NCI-H2227 (cell line): ENCODE results near the gene ST3GAL5.
A peak's percentile ranks its signal among the peaks of the same experiment; 100 is the strongest.
"Not testable (repeated sequence)": the region's sequence is repeated elsewhere in the genome, so short reads cannot be mapped to it uniquely, and the experiment has no call there.

ENCODE experiments used
- DNase-seq: peaks from one replicate; lab custom pipeline; 2025; ENCODE audit not compliant: unreplicated experiment; lab: John Stamatoyannopoulos, UW

ST3GAL5 gene

DNA sequence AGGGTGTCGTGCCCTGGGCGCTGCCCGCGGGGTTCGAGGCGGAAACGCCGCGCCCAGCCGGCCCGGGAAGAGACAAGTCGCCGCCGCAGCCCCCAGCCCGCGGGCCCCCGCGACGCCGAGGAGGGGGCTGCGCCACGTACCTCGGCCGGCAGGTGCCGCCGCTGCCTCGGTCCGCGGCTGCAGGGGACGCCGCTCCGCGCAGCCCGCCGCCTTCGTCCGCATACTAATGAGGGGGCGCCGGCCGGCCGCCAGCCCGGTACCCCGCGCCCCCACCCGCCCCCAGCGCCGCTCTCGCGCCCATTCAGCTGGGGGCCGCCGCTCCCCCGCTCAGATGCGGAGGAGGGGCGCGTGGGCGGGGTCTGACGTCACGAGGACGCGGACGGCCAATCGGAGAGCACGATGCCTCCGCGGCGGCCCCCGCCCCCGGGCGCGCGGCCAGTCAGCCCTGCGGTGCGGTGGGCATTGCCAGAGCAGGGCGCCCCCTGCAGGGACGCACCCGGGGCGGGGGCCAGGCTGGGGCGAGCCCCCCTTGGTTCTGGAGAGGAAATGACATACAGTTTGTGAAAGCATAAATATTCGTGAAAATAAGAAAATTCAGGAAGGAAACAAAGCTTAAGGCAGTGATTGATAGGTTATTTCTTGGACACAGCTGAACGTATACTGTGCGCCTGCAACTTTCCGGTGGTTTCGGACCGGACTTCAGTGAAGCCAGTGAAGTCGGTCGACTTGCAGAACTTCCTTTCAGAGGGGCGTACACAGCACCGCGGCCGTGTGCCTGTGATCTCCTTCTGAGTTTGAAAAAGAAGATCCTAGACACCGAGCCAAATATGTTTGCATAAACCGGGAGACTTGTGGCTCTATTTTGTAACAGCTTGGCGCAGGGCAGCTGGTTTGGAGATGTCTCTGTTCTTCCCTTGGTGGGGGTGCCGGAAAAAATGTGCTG, at the start of gene ST3GAL5:
Gene ST3GAL5 (minus strand): TSS at position 307 of the 943 bp plus-strand sequence. CDS start 85 bp downstream, at position 222.
- peak; percentile 94 for DNase-seq

GRCh38 chr2:85938456-85938855, 49.7 kb upstream of the ST3GAL5 start:
- DNase-seq = no peak

DNA sequence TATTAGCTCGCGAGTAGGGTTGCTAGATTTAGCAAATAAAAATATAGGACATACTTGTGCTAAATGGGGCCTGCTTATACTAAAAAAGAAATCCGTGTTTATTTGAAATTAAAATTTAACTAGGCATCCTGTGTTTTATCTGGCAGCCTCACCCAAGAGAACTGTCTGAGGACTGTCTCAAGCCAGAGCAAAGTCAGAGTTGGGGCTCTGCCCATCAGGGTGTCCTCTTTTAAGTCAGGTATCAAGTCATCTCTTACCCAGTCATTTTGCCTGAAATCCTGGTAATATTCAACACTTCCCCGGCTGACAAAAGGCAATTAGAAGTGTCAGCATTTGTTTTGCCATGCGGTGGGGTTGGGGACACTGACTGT, 48.3 kb upstream of the ST3GAL5 start:
- no peak for DNase-seq

DNA sequence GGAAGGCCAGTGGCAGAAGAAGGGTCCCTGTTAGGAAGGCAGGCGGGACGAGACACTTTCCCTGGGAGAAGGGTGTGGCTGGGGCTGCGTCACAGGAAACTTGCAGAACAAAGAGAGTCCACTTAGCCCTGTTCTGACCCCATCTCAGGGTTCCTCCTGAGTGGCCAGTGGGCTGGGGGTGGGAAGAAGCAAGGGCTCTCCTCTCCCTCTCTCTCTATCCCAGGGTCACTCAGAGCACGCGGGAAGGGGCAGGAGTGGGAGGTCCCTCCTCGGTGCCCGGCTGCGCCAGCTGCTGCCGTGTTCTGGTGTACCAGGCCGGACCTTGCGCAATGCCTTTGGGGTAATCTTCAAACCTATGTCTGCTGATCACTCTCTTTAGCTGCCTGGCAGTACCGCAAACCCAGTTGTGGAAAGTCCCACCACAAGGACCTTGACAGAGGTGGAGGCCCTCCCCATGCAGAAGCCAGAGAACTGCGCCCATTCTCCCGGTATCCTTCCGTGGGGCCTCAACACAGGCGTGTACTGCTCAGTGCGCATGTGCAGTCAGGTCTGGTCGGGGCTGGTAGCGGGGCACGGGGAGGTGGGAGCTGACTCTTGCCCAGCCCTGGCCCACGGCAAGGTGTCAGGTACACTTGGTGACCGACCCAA, 47.8 kb upstream of the ST3GAL5 start:
- DNase-seq = no peak

- peak; percentile 31 for DNase-seq
Observed at GRCh38 chr2:85935746-85936208, 47.0 kb upstream of the ST3GAL5 start.

- no peak for DNase-seq
Observed at GRCh38 chr2:85935170-85935745, 46.5 kb upstream of the ST3GAL5 start.

DNA sequence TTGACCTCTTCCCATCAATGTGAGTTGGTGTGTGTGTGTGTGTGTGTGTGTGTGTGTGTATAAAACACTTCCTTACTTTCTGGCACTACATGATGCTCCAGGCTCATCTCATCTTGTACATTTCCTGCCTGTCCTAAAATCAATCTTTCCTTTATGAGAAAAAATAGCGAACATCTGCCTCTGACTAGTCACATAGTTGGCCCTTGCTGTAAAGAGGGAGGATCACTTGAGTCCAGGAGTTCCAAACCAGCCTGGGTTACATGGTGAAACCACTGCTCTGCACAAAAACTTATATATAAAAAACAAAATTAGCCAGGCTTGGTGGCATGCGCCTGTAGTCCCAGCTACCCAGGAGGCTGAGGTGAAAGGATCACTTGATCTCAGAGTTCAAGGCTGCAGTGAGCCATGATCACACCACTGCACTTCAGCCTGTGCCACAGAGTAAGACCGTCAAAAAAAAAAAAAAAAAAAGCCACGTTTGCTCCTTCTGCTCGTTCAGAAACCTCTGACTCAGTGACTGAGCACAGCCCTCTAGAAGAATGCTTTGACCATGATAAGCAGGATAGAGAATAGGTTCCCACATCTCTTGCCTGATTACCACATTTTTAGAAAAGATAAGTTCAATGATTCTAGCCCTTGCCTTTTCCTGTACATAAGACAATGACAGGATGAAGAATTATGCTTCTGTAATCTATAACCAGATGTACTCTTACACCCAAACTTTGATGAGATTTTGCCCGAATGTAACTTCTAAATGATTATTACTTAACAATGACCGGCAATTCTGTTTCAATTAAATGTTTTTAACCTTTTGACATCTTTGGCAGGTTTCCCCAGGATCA, 45.2 kb upstream of the ST3GAL5 start:
- DNase-seq = no peak

DNA sequence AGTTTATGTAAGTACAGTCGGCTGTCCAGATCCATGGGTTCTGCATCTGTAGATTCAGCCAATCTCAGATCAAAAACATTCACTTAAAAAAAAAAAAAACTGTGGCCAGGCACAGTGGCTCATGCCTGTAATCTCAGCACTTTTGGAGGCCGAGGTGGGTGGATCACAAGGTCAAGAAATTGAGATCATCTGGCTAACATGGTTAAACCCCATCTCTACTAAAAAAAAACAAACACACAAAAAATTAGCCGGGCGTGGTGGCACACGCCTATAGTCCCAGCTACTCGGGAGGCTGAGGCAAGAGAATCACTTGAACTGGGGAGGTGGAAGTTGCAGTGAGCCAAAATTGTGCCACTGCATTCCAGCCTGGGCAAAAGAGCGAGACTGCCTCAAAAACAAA, 42.4 kb upstream of the ST3GAL5 start:
- not testable (repeated sequence) for DNase-seq

- DNase-seq = no peak
Observed at GRCh38 chr2:85930129-85931124, 41.6 kb upstream of the ST3GAL5 start.

DNA sequence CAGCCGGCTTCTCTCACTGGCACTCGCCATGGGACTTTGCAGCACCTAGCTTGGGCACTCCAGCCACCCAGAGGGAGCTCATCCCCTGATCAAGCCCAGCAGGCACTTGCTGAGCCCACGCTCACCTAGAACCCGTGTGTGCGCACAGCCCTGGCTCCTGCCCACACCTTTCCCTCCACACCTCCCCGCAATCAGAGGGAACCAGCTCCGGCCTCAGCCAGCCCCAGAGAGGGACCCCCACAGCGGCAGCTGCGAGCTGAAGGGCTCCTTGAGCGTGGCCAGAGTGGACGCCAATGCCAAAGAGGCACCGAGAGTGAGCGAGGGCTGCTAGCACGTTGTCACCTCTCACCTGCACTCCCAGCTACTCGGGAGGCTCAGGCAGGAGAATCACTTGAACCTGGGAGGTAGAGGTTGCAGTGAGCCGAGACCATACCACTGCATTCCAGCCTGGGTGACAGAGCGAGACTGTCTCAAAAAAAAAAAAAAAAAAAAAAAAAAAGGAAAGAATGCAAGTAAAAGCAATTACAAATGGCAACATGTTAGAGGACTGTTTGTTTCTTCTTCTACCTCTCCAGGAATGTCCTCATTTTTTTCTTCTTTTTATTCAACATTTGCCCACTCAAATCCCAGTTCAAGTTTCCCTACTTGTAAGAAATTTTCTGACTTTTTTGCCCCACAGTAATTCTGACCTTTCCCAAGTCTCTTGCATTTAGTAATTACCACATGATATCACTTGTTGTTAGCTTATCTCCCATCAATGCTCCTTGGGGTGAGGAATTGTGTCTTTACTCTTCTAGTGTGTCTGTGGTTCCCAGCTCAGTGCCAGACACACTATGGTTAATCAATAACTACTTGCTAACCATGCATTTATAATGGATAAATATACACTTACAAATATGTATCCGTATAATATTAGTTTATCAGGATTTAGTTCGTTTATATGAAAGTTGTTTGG, 40.6 kb upstream of the ST3GAL5 start:
- no peak for DNase-seq

- no peak for DNase-seq
Observed at GRCh38 chr2:85926931-85927661, 38.3 kb upstream of the ST3GAL5 start.

GRCh38 chr2:85926526-85926925, 37.7 kb upstream of the ST3GAL5 start:
- DNase-seq = no peak

DNA sequence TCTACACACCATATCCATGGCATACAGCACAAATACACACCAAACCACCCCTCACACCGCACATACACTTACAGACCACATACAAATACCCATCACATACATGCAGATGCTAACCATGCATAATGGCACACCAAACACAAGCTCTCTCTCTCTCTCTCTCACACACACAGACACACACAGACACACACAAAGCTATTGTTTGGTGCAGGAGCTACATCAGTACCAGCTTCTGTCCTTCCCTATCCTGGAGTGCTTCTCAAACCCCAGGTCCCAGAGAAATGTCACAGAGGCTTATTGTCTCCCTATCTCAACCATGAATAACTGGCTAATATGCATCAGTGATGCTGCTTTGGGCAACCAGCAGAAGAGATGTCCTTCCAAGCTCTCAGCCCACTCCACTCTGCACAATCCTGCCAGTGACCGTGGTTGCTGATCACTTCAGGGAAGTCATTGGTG, 36.5 kb upstream of the ST3GAL5 start:
- DNase-seq = no peak

DNA sequence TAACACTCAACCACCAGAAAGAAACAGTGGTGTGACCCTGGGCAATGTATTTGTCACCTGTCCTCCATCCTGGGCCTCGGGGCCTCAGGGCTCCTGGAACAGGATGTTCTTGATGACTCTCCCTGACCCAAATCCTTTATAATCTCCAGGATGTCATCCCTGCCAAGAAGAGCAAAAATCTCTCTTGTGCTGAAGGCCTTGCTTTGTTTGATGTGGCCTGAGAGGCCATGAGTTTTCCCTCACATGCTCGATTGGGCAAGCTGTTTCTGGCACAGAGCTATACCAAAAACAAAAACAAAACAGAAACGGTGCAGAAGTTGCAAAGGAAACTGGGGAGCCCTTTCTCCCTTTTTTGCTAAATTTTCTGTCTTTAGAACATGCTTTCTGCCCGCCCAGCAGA, 35.7 kb upstream of the ST3GAL5 start:
- DNase-seq = no peak

DNA sequence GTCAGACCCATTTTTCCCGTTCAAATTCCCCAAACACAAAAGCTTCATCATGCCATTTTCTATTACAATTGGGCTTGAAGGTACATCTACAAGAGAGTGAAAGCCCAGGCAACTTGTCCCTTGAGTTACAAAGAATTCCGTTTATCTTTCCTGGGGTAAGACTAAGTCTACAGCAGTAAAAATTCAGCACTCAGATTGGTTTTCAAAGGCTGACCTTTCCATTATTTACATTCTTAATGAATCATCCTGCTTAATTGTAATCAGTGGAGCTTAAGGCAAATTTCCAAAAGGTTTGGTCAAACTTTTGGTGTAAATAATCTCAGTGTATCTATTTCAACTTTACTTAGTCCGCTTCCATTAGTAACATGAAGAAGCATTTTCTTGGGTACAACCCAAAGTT, 33.4 kb upstream of the ST3GAL5 start:
- no peak for DNase-seq

- DNase-seq = no peak
Observed at GRCh38 chr2:85921659-85922058, 32.9 kb upstream of the ST3GAL5 start.

DNA sequence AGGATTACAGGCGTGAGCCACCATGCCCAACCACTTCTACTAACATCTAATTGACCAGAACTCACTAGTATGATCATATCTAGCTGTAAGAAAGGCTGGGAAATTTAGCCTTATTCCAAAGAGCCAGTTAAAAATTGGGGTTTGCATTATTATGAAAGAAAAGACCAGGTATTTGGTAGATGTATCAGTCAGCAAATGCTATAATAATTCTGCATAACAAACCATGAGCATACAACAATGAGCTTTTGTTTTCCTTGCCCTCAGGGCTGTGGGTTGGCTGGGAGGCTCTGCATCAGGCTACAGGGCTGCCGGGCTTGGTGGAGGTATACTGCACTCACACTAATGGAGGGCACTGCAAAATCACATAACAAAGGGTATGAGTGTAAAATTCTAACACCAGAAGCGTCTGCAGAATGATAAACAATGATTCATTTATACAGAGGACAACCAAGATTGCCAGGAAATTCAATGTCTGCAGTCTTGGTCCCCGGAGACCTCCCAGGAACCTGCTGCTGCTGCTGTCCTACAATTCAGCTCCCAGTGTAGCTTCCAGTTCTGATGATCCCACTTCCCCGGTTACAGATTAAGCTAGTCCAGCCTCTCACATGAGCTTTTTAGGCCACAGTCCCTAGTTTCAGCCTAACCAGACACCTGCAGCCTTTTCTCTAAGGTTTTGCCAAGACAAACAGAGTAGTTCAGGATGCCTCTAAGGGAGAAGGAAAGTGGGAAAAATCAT, 32.2 kb upstream of the ST3GAL5 start:
- no peak for DNase-seq
